ENCODE data around the gene ALDOB.

ALDOB gene

GRCh38 chr9:101449071-101449721 is 13.6 kb upstream of the ALDOB start:
- TF ChIP-seq, protein P1, sequence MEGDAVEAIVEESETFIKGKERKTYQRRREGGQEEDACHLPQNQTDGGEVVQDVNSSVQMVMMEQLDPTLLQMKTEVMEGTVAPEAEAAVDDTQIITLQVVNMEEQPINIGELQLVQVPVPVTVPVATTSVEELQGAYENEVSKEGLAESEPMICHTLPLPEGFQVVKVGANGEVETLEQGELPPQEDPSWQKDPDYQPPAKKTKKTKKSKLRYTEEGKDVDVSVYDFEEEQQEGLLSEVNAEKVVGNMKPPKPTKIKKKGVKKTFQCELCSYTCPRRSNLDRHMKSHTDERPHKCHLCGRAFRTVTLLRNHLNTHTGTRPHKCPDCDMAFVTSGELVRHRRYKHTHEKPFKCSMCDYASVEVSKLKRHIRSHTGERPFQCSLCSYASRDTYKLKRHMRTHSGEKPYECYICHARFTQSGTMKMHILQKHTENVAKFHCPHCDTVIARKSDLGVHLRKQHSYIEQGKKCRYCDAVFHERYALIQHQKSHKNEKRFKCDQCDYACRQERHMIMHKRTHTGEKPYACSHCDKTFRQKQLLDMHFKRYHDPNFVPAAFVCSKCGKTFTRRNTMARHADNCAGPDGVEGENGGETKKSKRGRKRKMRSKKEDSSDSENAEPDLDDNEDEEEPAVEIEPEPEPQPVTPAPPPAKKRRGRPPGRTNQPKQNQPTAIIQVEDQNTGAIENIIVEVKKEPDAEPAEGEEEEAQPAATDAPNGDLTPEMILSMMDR (IDR thresholded peaks at IDR 0.05; ENCODE audit: insufficient read depth, missing control alignments) = peak; percentile 51
- FAIRE-seq = no peak

DNA sequence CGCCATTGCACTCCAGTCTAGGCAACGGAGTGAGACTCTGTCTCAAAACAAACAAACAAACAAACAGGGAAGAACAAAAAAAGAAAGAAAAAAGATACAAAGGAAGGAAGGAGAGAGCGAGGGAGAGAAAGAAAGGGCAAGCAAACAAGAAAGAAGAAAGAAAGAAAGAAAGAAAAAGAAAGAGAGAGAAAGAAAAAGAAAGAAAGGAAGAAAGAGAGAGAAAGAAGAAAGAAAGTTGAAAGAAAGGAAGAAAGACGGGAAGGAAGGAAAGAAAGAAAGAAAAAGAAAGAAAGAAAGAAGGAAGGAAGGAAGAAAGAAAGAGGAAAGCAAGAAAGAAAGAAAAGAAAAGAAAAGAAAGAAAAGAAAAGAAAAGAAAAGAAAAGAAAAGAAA is 13.1 kb upstream of the ALDOB start:
- no peak for FAIRE-seq
- TF ChIP-seq, protein P1 (IDR thresholded peaks at IDR 0.05; ENCODE audit: insufficient read depth, missing control alignments) = no peak
- DNase-seq (ENCODE audit: insufficient read length, low spot score) = no peak

More at GRCh38 chr9:101449071-101449721, 13.6 kb upstream of the ALDOB start:
- DNase-seq (ENCODE audit: insufficient read length, low spot score) = peak; percentile 53

GRCh38 chr9:101446732-101447131 is 11.2 kb upstream of the ALDOB start:
- DNase-seq (ENCODE audit: insufficient read length, low spot score) (no peak), FAIRE-seq (no peak)
- TF ChIP-seq, protein P1 (IDR thresholded peaks at IDR 0.05; ENCODE audit: insufficient read depth, missing control alignments) = no peak

DNA sequence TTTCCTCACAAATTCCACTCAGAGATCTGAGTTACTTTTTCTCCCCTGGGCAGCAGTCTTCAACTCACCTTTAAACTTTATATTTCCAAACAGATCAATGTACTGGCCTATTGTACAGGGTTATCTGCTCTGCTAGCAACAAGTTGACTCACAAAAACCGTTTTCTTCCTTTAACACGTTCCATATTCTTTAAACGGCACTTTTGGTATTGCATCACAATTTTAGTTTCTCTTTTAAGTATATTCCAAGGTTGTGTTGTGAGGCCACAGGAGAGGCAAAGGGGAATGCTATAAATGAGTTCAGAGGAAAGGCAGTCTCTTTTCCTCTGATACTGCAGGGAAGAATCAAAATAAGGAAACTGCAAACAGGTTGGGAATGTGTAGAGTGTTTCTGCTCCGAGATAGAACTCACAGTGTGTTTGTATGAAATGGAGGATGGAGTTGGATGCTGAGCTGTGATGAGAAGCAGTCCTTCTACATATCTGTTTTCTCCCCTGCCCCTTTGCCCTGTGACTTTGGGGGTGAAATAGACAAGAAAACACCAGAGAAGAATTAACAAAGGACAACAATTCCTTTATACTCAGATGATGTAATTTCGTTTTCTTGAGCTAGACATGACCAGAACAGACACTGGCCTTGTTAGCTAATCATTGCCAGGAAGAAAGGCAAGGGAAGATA is 9.9 kb upstream of the ALDOB start:
- TF ChIP-seq, protein P1 (IDR thresholded peaks at IDR 0.05; ENCODE audit: insufficient read depth, missing control alignments) = no peak
- FAIRE-seq = no peak
- DNase-seq (ENCODE audit: insufficient read length, low spot score) = no peak

GRCh38 chr9:101443364-101443771 is 7.8 kb upstream of the ALDOB start:
- no peak for FAIRE-seq
- TF ChIP-seq, protein P1 (IDR thresholded peaks at IDR 0.05; ENCODE audit: insufficient read depth, missing control alignments) = no peak
- no peak for DNase-seq (ENCODE audit: insufficient read length, low spot score)

DNA sequence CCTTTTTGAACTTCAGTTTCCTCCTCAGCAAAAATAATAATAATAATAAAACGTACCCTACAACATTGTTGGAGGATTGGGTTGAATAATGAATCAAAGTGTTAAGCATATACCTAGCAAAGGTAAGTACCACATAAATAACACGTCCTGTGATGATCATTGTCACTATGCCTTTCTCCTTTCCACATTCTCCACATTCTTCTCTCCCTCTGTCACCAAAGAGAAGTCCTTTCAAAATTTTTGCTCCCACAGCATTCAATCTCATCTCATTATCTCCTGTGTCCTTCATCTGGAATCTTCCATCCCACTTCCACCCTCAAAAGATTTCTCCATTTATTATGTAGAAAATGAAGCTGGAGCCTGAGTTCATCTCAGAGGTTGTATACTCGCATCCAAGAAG is 7.2 kb upstream of the ALDOB start:
- TF ChIP-seq, protein P1 (IDR thresholded peaks at IDR 0.05; ENCODE audit: insufficient read depth, missing control alignments) = no peak
- DNase-seq (ENCODE audit: insufficient read length, low spot score) (no peak), FAIRE-seq (no peak)

GRCh38 chr9:101442318-101442717 is 6.7 kb upstream of the ALDOB start:
- TF ChIP-seq, protein P1 (IDR thresholded peaks at IDR 0.05; ENCODE audit: insufficient read depth, missing control alignments) = no peak
- DNase-seq (ENCODE audit: insufficient read length, low spot score) = no peak
- no peak for FAIRE-seq
